GM21515 (cell line): ENCODE measurements around the gene ZBTB37.
"Not testable (repeated sequence)": the region's sequence is repeated elsewhere in the genome, so short reads cannot be mapped to it uniquely, and the experiment has no call there.

Experiments
- ATAC-seq: cut with Tn5 transposase; IDR thresholded peaks from one replicate; pipeline ENCODE4 v1.9.1; 2021; ENCODE audit not compliant: unreplicated experiment

Gene ZBTB37

GRCh38 chr1:173903827-173904531 lies 35.8 kb downstream of the ZBTB37 start:
- ATAC-seq: no peak

GRCh38 chr1:173913111-173913510 lies 44.9 kb downstream of the ZBTB37 start:
- ATAC-seq: no peak

- no peak for ATAC-seq
These were observed 46.2 kb downstream of the ZBTB37 start for GRCh38 chr1:173914366-173914871.

GRCh38 chr1:173915596-173915995 lies 47.4 kb downstream of the ZBTB37 start:
- ATAC-seq: no peak

- no peak for ATAC-seq
These were observed 48.5 kb downstream of the ZBTB37 start for GRCh38 chr1:173916667-173917066.

- ATAC-seq: no peak
These were observed 49.0 kb downstream of the ZBTB37 start, which contains the start of gene SERPINC1 for GRCh38 chr1:173917149-173917548. SERPINC1 (minus strand) TSS chr1:173917327; CDS start chr1:173917259, 68 bp downstream.

- no peak for ATAC-seq
These were observed 49.7 kb downstream of the ZBTB37 start for GRCh38 chr1:173917635-173918493.

- no peak for ATAC-seq
These were observed 52.7 kb downstream of the ZBTB37 start for GRCh38 chr1:173920861-173921260.

GRCh38 chr1:173925306-173926242 lies 57.4 kb downstream of the ZBTB37 start:
- no peak for ATAC-seq

- not testable (repeated sequence) for ATAC-seq
These were observed 62.4 kb downstream of the ZBTB37 start for GRCh38 chr1:173930541-173930940.

GRCh38 chr1:173934440-173934839 lies 66.3 kb downstream of the ZBTB37 start:
- ATAC-seq: no peak

GRCh38 chr1:173937062-173937461 lies 68.9 kb downstream of the ZBTB37 start:
- ATAC-seq: no peak

GRCh38 chr1:173946380-173946921 lies 78.3 kb downstream of the ZBTB37 start:
- ATAC-seq: no peak

GRCh38 chr1:173948594-173948993 lies 80.4 kb downstream of the ZBTB37 start:
- no peak for ATAC-seq
